Measurements from ENCODE around the gene MPZL1. TPM values are rescaled to one million over a fixed set of nuclear protein-coding genes. Genes with fewer than 3 reads are reported as not detected.

Gene MPZL1
- total and polyA plus RNA-seq, 2 of the 13 experiments (the other 11 are each of a cell fraction or from before 2014, with no cell fraction given): 38.0 to 68.7 TPM

DNA sequence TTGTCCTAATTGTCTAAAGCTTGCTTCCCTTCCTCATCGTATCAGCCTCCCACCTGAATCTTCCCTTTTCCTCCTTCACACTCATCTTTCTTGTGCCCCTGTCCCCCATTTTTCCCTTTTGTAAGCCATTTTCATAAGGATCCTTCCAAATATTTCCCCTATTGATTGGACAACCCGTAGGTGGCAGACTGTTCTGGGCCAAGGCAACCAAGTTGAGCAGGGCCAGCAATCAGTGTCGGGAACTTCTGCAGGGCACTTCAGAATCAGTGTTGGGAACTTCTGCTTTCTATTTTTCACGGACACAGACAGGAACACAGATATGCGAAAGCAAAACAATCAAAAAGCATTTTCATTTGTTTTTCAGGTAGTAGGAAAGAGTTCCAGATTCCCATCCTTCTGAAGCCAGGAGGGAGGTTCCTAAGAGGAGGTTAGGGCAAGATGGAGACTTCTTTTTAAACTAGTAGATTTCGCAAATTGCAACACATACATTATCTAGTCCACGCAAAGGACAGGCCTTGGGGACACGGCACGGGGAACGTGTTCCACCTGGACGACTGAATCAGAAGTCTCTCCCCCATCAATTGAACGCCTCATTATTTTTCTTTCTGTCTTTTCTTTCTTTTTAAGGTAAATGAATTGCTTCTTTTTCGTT, 691 bp upstream of the MPZL1 start (continued):
- TF ChIP-seq, protein P1, sequence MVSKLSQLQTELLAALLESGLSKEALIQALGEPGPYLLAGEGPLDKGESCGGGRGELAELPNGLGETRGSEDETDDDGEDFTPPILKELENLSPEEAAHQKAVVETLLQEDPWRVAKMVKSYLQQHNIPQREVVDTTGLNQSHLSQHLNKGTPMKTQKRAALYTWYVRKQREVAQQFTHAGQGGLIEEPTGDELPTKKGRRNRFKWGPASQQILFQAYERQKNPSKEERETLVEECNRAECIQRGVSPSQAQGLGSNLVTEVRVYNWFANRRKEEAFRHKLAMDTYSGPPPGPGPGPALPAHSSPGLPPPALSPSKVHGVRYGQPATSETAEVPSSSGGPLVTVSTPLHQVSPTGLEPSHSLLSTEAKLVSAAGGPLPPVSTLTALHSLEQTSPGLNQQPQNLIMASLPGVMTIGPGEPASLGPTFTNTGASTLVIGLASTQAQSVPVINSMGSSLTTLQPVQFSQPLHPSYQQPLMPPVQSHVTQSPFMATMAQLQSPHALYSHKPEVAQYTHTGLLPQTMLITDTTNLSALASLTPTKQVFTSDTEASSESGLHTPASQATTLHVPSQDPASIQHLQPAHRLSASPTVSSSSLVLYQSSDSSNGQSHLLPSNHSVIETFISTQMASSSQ (IDR thresholded peaks at IDR 0.05; ENCODE audit: low read depth): no peak
- TF ChIP-seq, protein P1 (CRISPR knock-in tag; IDR thresholded peaks at IDR 0.05; ENCODE audit: borderline replicate concordance): peak; percentile 8; the same call in 1 of the 2 replicates
- TF ChIP-seq, protein P2, sequence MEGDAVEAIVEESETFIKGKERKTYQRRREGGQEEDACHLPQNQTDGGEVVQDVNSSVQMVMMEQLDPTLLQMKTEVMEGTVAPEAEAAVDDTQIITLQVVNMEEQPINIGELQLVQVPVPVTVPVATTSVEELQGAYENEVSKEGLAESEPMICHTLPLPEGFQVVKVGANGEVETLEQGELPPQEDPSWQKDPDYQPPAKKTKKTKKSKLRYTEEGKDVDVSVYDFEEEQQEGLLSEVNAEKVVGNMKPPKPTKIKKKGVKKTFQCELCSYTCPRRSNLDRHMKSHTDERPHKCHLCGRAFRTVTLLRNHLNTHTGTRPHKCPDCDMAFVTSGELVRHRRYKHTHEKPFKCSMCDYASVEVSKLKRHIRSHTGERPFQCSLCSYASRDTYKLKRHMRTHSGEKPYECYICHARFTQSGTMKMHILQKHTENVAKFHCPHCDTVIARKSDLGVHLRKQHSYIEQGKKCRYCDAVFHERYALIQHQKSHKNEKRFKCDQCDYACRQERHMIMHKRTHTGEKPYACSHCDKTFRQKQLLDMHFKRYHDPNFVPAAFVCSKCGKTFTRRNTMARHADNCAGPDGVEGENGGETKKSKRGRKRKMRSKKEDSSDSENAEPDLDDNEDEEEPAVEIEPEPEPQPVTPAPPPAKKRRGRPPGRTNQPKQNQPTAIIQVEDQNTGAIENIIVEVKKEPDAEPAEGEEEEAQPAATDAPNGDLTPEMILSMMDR (CRISPR knock-in tag; IDR thresholded peaks at IDR 0.05): peak; percentile 65
- TF ChIP-seq ZNF644 (CRISPR knock-in tag; IDR thresholded peaks at IDR 0.05; ENCODE audit: low read depth): 0 out of 2 replicates have a peak, but pooled peaks have one; percentile 50
- 0 out of 2 replicates have a peak, but pooled peaks have one; percentile 49 for TF ChIP-seq ZFAT (CRISPR knock-in tag; conservative IDR thresholded peaks at IDR 0.05)
- no peak for TF ChIP-seq GABPA (IDR thresholded peaks at IDR 0.05; ENCODE audit: low read depth, low read length)
- no peak for TF ChIP-seq GABPA (CRISPR knock-in tag; IDR thresholded peaks at IDR 0.05; ENCODE audit: low read depth)
- no peak for TF ChIP-seq TGIF2 (CRISPR knock-in tag; IDR thresholded peaks at IDR 0.05)
- TF ChIP-seq, protein P3, sequence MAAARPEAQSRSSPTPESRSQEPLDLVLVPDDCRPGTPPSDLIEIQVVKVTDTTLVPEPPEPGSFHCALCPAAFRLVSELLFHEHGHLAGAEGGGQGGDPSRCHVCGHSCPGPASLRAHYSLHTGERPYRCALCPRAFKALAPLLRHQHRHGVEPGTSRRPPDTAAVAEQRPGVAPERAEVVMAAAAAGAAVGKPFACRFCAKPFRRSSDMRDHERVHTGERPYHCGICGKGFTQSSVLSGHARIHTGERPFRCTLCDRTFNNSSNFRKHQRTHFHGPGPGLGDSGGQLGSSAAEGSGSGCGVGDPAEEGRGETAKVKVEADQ (CRISPR knock-in tag; IDR thresholded peaks at IDR 0.05; ENCODE audit: borderline replicate concordance): peak; percentile 61; the same call in 1 of the 2 replicates
- TF ChIP-seq DMAP1 (CRISPR knock-in tag; IDR thresholded peaks at IDR 0.05): 0 out of 2 replicates have a peak, but pooled peaks have one; percentile 5
- no peak for TF ChIP-seq GPN1 (CRISPR knock-in tag; IDR thresholded peaks at IDR 0.05; ENCODE audit: borderline replicate concordance)
- 0 out of 2 replicates have a peak, but pooled peaks have one; percentile 19 for TF ChIP-seq HDAC2 (CRISPR knock-in tag; IDR thresholded peaks at IDR 0.05)
- peak; percentile 61 for TF ChIP-seq STAG1 (CRISPR knock-in tag; IDR thresholded peaks at IDR 0.05)
- TF ChIP-seq ZNF891 (CRISPR knock-in tag; IDR thresholded peaks at IDR 0.05): no peak
- TF ChIP-seq ZNF775 (CRISPR knock-in tag; IDR thresholded peaks at IDR 0.05; ENCODE audit: borderline replicate concordance): no peak; the same call in 1 of the 2 replicates
- TF ChIP-seq, protein P4, sequence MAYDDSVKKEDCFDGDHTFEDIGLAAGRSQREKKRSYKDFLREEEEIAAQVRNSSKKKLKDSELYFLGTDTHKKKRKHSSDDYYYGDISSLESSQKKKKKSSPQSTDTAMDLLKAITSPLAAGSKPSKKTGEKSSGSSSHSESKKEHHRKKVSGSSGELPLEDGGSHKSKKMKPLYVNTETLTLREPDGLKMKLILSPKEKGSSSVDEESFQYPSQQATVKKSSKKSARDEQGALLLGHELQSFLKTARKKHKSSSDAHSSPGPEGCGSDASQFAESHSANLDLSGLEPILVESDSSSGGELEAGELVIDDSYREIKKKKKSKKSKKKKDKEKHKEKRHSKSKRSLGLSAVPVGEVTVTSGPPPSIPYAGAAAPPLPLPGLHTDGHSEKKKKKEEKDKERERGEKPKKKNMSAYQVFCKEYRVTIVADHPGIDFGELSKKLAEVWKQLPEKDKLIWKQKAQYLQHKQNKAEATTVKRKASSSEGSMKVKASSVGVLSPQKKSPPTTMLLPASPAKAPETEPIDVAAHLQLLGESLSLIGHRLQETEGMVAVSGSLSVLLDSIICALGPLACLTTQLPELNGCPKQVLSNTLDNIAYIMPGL (CRISPR knock-in tag; IDR thresholded peaks at IDR 0.05; ENCODE audit: borderline replicate concordance in 1 of 2, low read depth in 1 of 2): peak in 1 of 2 experiments; percentile 61; a peak in 1 of 4 replicates
